ENCODE results near the gene SOX10. TPM values are rescaled to one million over a fixed set of nuclear protein-coding genes. Genes with fewer than 3 reads are reported as not detected.
"Not testable (repeated sequence)": the region's sequence is repeated elsewhere in the genome, so short reads cannot be mapped to it uniquely, and the experiment has no call there.

Gene SOX10
- total RNA-seq, 1 donor from 2014 or later: not detected

DNA sequence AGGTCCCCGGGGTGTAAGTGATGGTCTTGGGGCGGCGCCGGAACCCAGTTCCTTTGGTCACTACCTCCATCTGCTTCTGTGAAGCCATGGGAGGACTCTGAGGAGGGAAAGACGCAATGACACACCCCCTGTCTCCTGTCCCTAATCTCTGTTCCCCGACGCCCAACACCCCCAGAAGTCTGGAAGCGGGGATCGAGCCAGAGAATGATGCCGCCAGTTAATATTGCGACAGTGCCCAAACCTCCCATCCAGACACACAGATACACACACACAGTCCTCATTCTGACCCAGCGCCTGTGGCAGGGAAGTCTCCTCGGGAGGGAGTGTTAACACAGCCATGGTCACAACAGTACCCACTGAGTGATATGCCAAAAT is 31.3 kb downstream of the SOX10 start:
- peaks cover 13% of the 10 kb centered on the region for H3K36me3 Mint-ChIP-seq (ENCODE audit: low read depth)
- H3K4me1 Mint-ChIP-seq (ENCODE audit: low read depth): peaks cover 33% of the 10 kb centered on the region
- H3K27ac Mint-ChIP-seq (ENCODE audit: unreplicated experiment): peak overlapping the region; percentile 95
- TF ChIP-seq, protein P1, sequence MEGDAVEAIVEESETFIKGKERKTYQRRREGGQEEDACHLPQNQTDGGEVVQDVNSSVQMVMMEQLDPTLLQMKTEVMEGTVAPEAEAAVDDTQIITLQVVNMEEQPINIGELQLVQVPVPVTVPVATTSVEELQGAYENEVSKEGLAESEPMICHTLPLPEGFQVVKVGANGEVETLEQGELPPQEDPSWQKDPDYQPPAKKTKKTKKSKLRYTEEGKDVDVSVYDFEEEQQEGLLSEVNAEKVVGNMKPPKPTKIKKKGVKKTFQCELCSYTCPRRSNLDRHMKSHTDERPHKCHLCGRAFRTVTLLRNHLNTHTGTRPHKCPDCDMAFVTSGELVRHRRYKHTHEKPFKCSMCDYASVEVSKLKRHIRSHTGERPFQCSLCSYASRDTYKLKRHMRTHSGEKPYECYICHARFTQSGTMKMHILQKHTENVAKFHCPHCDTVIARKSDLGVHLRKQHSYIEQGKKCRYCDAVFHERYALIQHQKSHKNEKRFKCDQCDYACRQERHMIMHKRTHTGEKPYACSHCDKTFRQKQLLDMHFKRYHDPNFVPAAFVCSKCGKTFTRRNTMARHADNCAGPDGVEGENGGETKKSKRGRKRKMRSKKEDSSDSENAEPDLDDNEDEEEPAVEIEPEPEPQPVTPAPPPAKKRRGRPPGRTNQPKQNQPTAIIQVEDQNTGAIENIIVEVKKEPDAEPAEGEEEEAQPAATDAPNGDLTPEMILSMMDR (IDR thresholded peaks at IDR 0.05): no peak
- H3K4me3 Mint-ChIP-seq (ENCODE audit: unreplicated experiment): peak overlapping the region; percentile 98
- no peak for DNase-seq (ENCODE audit: low spot score)
- no peaks in the 10 kb centered on the region for H3K9me3 Mint-ChIP-seq (ENCODE audit: low read depth)
- no peaks in the 10 kb centered on the region for H3K27me3 Mint-ChIP-seq (ENCODE audit: low read depth)

DNA sequence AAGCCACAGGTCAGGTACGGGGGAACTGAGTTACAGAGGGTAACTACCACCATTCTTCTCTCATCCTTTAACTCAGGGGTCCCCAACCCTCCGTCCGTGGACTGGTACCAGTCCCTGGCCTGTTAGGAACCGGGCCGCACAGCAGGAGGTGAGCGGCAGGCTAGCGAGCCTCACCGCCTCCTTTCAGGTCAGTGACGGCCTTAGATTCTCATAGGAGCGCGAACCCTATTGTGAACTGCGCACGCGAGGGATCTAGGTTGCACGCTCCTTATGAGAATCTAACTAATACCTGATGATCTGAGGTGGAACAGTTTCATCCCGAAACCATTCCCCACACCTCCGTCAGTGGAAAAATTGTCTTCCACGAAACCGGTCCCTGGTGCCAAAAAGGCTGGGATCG is 31.7 kb downstream of the SOX10 start:
- DNase-seq (ENCODE audit: low spot score); H3K27me3 Mint-ChIP-seq (ENCODE audit: low read depth); H3K9me3 Mint-ChIP-seq (ENCODE audit: low read depth): not testable (repeated sequence)
- peak overlapping the region; percentile 98 for H3K4me3 Mint-ChIP-seq (ENCODE audit: unreplicated experiment)
- peak overlapping the region; percentile 95 for H3K27ac Mint-ChIP-seq (ENCODE audit: unreplicated experiment)
- H3K4me1 Mint-ChIP-seq (ENCODE audit: low read depth): peaks cover 33% of the 10 kb centered on the region
- H3K36me3 Mint-ChIP-seq (ENCODE audit: low read depth): peaks cover 10% of the 10 kb centered on the region

DNA sequence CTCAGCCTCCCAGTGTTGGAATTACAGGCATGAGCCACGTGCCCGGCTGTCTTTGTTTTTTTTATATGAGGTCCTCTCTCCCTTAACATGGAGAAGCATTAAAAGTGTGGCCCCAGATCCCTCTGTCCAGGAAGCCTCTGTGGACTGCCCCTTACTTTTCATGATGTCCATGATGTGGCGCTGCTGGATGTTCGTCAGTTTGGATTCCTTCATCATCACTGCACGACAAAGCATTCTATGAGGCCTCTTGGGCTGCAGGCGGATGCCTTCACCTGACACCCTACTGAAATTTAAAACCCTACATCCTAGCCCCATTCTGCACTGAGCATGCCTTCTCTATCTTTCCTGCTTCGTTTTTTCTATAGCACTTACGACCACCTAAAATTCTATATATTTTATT is 33.0 kb downstream of the SOX10 start:
- Mint-ChIP-seq H3K9me3 (ENCODE audit: low read depth) (no peaks in the 10 kb centered on the region), H3K27ac (ENCODE audit: unreplicated experiment) (peak overlapping the region; percentile 67), H3K4me3 (ENCODE audit: unreplicated experiment) (no peak overlapping the region), H3K36me3 (ENCODE audit: low read depth) (no peaks in the 10 kb centered on the region), H3K27me3 (ENCODE audit: low read depth) (no peaks in the 10 kb centered on the region), H3K4me1 (ENCODE audit: low read depth) (peaks cover 33% of the 10 kb centered on the region)
- DNase-seq (ENCODE audit: low spot score): no peak
- TF ChIP-seq, protein P1 (IDR thresholded peaks at IDR 0.05): peak; percentile 26

DNA sequence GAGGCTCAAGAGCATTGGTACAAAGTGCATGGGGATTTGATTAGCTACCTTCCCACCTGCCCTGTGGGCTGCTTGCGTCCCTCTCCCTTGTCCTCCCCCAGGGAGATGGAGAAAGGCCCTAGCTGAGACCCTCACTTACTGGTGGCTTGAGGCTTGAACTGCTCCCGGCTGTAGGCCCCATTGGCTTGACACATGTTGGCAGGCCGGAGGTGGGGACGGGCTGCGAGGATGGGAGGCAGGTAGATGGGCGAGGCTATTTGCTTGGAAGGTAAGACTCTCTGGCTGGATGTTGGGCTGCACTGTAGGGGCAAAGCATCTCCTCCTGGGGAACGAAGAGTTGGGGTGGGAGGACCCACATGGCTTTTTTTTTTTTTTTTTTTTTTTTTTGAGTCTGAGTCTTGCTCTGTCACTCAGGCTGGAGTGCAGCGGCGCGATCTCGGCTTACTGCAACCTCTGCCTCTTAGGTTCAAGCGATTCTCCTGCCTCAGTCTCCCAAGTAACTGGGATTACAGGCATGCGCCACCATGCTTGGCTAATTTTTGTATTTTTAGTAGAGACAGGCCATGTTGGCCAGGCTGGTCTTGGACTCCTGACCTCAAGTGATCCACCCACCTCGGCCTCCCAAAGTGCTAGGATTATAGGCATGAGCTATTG is 37.1 kb downstream of the SOX10 start:
- not testable (repeated sequence) for H3K9me3 Mint-ChIP-seq (ENCODE audit: low read depth); H3K27ac Mint-ChIP-seq (ENCODE audit: unreplicated experiment); H3K36me3 Mint-ChIP-seq (ENCODE audit: low read depth); H3K27me3 Mint-ChIP-seq (ENCODE audit: low read depth); DNase-seq (ENCODE audit: low spot score); H3K4me3 Mint-ChIP-seq (ENCODE audit: unreplicated experiment); H3K4me1 Mint-ChIP-seq (ENCODE audit: low read depth)

DNA sequence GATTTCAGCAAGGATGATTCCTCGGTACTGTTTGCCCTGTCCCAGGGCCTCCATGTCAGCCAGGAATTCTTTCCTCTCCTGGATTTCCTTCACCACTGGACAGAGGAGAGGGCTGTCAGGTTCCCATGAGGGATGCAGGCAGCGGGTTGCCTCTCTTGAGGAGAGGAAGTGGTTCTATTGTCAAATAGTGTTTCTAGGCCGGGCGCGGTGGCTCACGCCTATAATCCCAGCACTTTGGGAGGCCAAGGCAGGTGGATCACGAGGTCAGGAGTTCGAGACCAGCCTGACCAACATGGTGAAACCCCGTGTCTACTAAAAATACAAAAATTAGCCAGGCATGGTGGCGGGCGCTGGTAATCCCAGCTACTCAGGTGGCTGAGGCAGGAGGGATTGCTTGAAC is 39.9 kb downstream of the SOX10 start:
- H3K27ac Mint-ChIP-seq (ENCODE audit: unreplicated experiment); H3K4me3 Mint-ChIP-seq (ENCODE audit: unreplicated experiment); H3K4me1 Mint-ChIP-seq (ENCODE audit: low read depth); H3K9me3 Mint-ChIP-seq (ENCODE audit: low read depth); DNase-seq (ENCODE audit: low spot score); H3K27me3 Mint-ChIP-seq (ENCODE audit: low read depth): not testable (repeated sequence)
- H3K36me3 Mint-ChIP-seq (ENCODE audit: low read depth): peaks cover 20% of the 10 kb centered on the region

DNA sequence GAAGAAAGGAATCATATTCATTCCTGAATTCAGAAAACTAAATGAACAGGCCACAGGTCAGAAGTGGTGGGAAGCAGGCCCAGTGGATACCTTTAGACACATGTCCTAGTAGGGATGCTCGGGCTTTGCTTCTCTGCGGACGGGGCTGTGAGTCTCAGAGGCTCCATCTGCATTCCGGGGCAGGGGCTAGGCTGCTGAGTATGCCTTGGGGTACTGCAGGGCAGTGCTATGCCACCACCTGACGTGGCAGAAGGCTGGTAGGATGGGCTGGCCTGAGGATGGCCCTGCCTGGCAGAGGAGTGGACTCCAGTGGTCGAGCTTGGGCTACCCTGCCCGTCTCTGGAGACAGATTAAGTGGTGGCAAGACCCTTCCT is 40.5 kb downstream of the SOX10 start:
- Mint-ChIP-seq H3K36me3 (ENCODE audit: low read depth) (peaks cover 20% of the 10 kb centered on the region), H3K4me1 (ENCODE audit: low read depth) (no peaks in the 10 kb centered on the region), H3K4me3 (ENCODE audit: unreplicated experiment) (no peak overlapping the region), H3K9me3 (ENCODE audit: low read depth) (no peaks in the 10 kb centered on the region), H3K27me3 (ENCODE audit: low read depth) (no peaks in the 10 kb centered on the region), H3K27ac (ENCODE audit: unreplicated experiment) (no peak overlapping the region)
- DNase-seq (ENCODE audit: low spot score): no peak
- TF ChIP-seq, protein P1 (IDR thresholded peaks at IDR 0.05): no peak

DNA sequence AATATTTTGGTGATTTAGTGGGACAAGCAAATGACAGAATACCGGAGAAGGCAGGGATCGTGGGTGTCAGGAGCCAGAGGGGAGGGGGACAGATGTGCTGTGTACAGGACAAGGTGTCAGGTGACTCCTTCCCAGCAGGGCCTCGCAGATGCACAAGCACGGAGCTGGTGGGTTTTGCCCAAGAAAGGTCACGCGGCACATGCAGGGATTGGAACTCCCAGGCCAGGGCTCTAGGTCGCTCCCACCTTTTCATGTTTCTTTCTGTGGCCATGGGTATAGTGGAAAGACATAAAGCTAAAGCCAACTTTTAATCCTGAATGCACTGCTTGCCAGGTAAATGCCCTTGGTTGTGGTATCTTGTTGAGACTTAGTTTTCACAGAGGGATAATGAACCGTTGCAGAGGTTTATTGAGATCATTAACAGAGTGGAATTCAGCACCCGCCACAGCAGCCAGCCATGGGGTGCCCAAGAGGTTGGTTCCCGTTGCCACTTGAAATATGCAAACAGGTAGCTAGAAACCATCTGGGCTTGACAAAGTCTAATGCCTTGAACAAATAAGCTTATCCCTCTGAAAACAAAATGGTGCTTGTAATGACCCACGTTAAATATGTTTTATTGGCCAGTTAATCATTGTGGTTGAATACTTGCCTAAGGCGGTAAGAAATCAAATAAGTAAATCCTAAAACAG is 41.1 kb downstream of the SOX10 start:
- Mint-ChIP-seq H3K27me3 (ENCODE audit: low read depth) (no peaks in the 10 kb centered on the region), H3K9me3 (ENCODE audit: low read depth) (no peaks in the 10 kb centered on the region), H3K4me1 (ENCODE audit: low read depth) (no peaks in the 10 kb centered on the region), H3K36me3 (ENCODE audit: low read depth) (peaks cover 20% of the 10 kb centered on the region), H3K4me3 (ENCODE audit: unreplicated experiment) (no peak overlapping the region), H3K27ac (ENCODE audit: unreplicated experiment) (no peak overlapping the region)
- DNase-seq (ENCODE audit: low spot score): no peak
- TF ChIP-seq, protein P1 (IDR thresholded peaks at IDR 0.05): no peak
